ENCODE measurements around the gene CYP4Z1. TPM values are rescaled to one million over a fixed set of nuclear protein-coding genes. Genes with fewer than 3 reads are reported as not detected.
"Not testable (repeated sequence)": the region's sequence is repeated elsewhere in the genome, so short reads cannot be mapped to it uniquely, and the experiment has no call there.

Gene CYP4Z1
- total and polyA plus RNA-seq, 8 donors: 0.80 to 8.9 (median 5.5) TPM; not detected in 5

GRCh38 chr1:47146495-47146894 lies 79.5 kb downstream of the CYP4Z1 start:
- DNase-seq; H3K36me3 ChIP-seq; H3K4me3 ChIP-seq; H3K4me1 ChIP-seq; H3K27ac ChIP-seq; intact Hi-C loops (cut with DNase I; ENCODE audit: low total_unique reads); H3K9me3 ChIP-seq: not testable (repeated sequence)
- 0 to 60% (median 42%) methylated on average over 1 of the region's 1 CpG for WGBS, 5 donors
- H3K27me3 ChIP-seq: peaks cover 0 to 11% (median 0%) of the 10 kb centered on the region in 3 donors

DNA sequence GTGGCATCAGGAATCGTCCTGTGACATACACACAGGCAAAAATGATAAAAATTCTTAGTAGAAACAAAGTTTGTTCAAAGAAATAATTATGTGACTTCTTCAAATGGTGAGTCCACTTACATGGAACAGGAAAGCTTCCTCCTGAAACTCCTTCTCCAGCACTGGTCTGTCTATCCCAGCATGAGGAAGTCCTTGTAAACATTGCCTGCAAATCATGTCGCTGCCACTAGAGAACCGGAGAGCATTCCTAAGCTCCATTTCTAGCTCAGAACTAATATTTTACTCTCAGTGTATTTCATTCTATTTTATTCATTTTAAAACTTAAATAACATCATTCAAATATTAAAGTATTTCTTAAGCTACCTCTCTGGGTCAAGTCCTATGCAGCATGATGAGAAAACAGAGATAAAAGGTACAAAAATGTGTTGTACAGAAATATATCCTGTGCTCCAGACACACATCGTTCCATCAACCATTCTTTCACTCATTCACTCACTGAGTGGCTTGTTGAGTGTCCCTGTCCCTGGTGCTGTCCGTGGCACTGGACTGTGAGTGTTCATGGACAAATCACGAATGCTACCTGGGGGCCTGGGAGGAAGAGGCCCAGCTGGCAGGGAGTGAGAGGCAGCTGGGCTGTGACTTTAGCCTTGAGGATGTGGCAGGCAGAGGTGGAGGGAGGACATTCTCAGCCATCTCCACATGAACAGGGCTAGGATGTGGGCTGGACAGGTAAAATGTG lies 80.2 kb downstream of the CYP4Z1 start:
- Histone ChIP-seq H3K27ac (no peak overlapping the region), H3K27me3 (peaks cover 0 to 13% (median 0%) of the 10 kb centered on the region in 3 donors), H3K36me3 (no peaks in the 10 kb centered on the region), H3K4me3 (no peak overlapping the region), H3K9me3 (no peaks in the 10 kb centered on the region), H3K4me1 (no peaks in the 10 kb centered on the region)
- intact Hi-C loops (cut with DNase I; ENCODE audit: low total_unique reads): no loop called here
- WGBS, 5 donors: 38 to 58% (median 49%) methylated on average over 6 of the region's 6 CpGs
- TF ChIP-seq POLR2AphosphoS5 (IDR thresholded peaks at IDR 0.05): no peak
- no peak for TF ChIP-seq EP300 (IDR thresholded peaks at IDR 0.05)
- TF ChIP-seq POLR2A (IDR thresholded peaks at IDR 0.05): no peak
- no peak for TF ChIP-seq CTCF (IDR thresholded peaks at IDR 0.05)
- no peak for DNase-seq

DNA sequence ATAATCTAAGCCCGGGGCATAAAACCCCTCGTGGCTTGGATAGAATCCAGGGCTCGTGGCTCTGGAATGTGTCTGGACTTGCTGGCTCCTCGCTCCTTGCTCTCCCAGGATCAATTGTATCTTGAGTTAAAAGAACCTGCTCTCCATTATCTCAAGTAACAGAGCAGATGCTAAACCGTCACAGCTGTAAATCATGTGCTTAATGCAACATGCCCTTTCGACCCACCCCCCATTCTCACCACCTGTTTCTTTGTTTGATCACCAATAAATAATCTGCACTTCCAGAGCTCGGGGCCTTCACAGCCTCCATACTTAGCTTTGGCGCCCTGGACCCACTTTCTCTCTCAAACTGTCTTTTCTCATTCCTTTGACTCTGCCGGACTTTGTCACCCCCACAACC lies 82.1 kb downstream of the CYP4Z1 start:
- H3K9me3 ChIP-seq; DNase-seq; H3K36me3 ChIP-seq; H3K4me3 ChIP-seq; H3K27ac ChIP-seq; intact Hi-C loops (cut with DNase I; ENCODE audit: low total_unique reads); H3K4me1 ChIP-seq: not testable (repeated sequence)
- WGBS, 5 donors: 31 to 45% (median 44%) methylated on average over 8 to 9 of the region's 9 CpGs
- peaks cover 0 to 20% (median 0%) of the 10 kb centered on the region in 3 donors for H3K27me3 ChIP-seq

DNA sequence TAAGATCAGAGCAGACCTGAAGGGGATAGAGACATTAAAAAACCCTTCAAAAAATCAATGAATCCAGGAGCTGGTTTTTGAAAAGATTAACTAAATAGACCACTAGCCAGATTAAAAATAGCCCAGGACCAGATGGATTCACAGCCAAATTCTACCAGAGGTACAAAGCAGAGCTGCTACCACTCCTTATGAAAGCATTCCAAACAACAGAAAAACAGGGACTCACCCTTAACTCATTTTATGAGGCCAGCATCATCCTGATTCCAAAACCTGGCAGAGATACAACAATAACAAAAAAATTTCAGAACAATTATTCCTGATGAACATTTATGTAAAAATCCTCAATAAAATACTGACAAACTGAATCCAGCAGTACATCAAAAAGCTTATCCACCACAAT lies 89.4 kb downstream of the CYP4Z1 start:
- DNase-seq; intact Hi-C loops (cut with DNase I; ENCODE audit: low total_unique reads); H3K27me3 ChIP-seq; H3K4me1 ChIP-seq; H3K36me3 ChIP-seq; H3K27ac ChIP-seq; H3K4me3 ChIP-seq: not testable (repeated sequence)
- peaks cover 2 to 12% (median 7%) of the 10 kb centered on the region in 4 donors for H3K9me3 ChIP-seq

- H3K27me3 ChIP-seq; intact Hi-C loops (cut with DNase I; ENCODE audit: low total_unique reads); H3K4me1 ChIP-seq; DNase-seq; H3K36me3 ChIP-seq; H3K27ac ChIP-seq; H3K4me3 ChIP-seq: not testable (repeated sequence)
- peaks cover 2 to 12% (median 7%) of the 10 kb centered on the region in 4 donors for H3K9me3 ChIP-seq
- WGBS, 5 donors: 52 to 91% (median 85%) methylated on average over 3 of the region's 3 CpGs
These were observed 90.9 kb downstream of the CYP4Z1 start for GRCh38 chr1:47157957-47158356.

- Histone ChIP-seq H3K27ac (no peak overlapping the region), H3K27me3 (peaks cover 0 to 9% (median 0%) of the 10 kb centered on the region in 3 donors), H3K36me3 (no peaks in the 10 kb centered on the region), H3K4me1 (no peaks in the 10 kb centered on the region), H3K4me3 (no peak overlapping the region), H3K9me3 (peaks cover 0 to 3% (median under 1%) of the 10 kb centered on the region in 4 donors)
- intact Hi-C loops (cut with DNase I; ENCODE audit: low total_unique reads): no loop called here
- TF ChIP-seq POLR2A (IDR thresholded peaks at IDR 0.05) (no peak), EP300 (IDR thresholded peaks at IDR 0.05) (no peak), POLR2AphosphoS5 (IDR thresholded peaks at IDR 0.05) (no peak)
- no peak for DNase-seq
These were observed 93.7 kb downstream of the CYP4Z1 start for GRCh38 chr1:47160716-47161115.

DNA sequence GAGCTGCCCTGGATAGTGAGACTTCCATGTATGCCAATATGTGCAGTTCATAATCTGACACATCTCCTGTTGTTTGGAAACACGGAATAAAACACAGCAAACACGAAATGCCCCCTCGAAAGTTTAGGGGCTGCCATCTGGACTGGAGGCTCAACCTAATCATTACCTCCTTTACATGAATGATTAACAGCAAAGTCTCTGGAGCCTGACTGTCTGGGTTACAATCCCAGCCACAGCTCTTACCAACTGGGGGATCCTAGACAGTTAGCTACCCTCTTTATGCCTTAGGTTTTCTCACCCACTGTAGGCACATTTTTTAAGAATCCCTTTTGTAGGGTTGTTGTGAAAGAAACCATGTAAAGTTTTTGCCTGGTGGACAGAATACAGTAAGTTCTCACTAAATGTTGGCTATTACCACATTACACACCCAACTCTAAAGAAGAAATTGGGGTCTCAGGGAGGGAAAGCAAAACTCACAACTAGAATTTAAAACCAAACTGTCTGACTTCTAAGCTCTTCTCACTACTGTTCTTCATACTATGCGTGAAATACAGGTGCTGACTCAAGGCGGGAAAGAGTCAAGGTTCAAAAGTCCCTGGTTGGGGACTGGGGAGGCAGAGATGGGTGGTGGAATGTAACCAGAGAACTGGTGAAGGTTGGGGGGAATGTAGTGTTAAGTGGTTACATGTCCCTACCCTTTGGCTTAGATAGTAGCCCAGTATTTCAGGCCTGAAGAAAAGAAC lies 94.4 kb downstream of the CYP4Z1 start:
- no peak for DNase-seq
- Histone ChIP-seq H3K36me3 (no peaks in the 10 kb centered on the region), H3K27me3 (peaks cover 0 to 9% (median 0%) of the 10 kb centered on the region in 3 donors), H3K4me1 (no peaks in the 10 kb centered on the region), H3K27ac (no peak overlapping the region), H3K9me3 (peaks cover 0 to 9% (median 1%) of the 10 kb centered on the region in 4 donors), H3K4me3 (no peak overlapping the region)
- intact Hi-C loops (cut with DNase I; ENCODE audit: low total_unique reads): no loop called here
- TF ChIP-seq EP300 (IDR thresholded peaks at IDR 0.05) (no peak), CTCF (IDR thresholded peaks at IDR 0.05) (no peak), POLR2AphosphoS5 (IDR thresholded peaks at IDR 0.05) (no peak), POLR2A (IDR thresholded peaks at IDR 0.05) (no peak)
- WGBS, 5 donors: 59 to 81% (median 76%) methylated on average over 5 of the region's 5 CpGs

Measured in stomach (tissue), 9 donors.